ENCODE results near the gene HMHB1.

The HMHB1 gene

GRCh38 chr5:143812085-143812705 is at the start of gene HMHB1:
TSS of gene HMHB1 (plus strand) at chr5:143812161.
- DNase-seq (ENCODE audit: low read depth in 2 of 2): no peak

GRCh38 chr5:143762636-143763220 is 49.2 kb upstream of the HMHB1 start:
- DNase-seq (ENCODE audit: low read depth in 2 of 2): no peak

GRCh38 chr5:143767162-143767561 is 44.8 kb upstream of the HMHB1 start:
- no peak for DNase-seq (ENCODE audit: low read depth in 2 of 2)

- DNase-seq (ENCODE audit: low read depth in 2 of 2): no peak
These were observed 42.8 kb upstream of the HMHB1 start for GRCh38 chr5:143769026-143769786.

- DNase-seq (ENCODE audit: low read depth in 2 of 2): no peak
These were observed 41.5 kb upstream of the HMHB1 start for GRCh38 chr5:143770450-143770849.

GRCh38 chr5:143771189-143771588 is 40.8 kb upstream of the HMHB1 start:
- DNase-seq (ENCODE audit: low read depth in 2 of 2): no peak

GRCh38 chr5:143771602-143772001 is 40.4 kb upstream of the HMHB1 start:
- DNase-seq (ENCODE audit: low read depth in 2 of 2): no peak

- DNase-seq (ENCODE audit: low read depth in 2 of 2): no peak
These were observed 39.3 kb upstream of the HMHB1 start for GRCh38 chr5:143772621-143773020.

- no peak for DNase-seq (ENCODE audit: low read depth in 2 of 2)
These were observed 36.7 kb upstream of the HMHB1 start for GRCh38 chr5:143775258-143775657.

GRCh38 chr5:143776951-143777350 is 35.0 kb upstream of the HMHB1 start:
- DNase-seq (ENCODE audit: low read depth in 2 of 2): no peak

- DNase-seq (ENCODE audit: low read depth in 2 of 2): no peak
These were observed 32.5 kb upstream of the HMHB1 start for GRCh38 chr5:143779506-143779905.

GRCh38 chr5:143781993-143782520 is 29.9 kb upstream of the HMHB1 start:
- no peak for DNase-seq (ENCODE audit: low read depth in 2 of 2)

GRCh38 chr5:143782588-143783386 is 29.2 kb upstream of the HMHB1 start:
- DNase-seq (ENCODE audit: low read depth in 2 of 2): no peak

GRCh38 chr5:143788401-143788800 is 23.6 kb upstream of the HMHB1 start:
- no peak for DNase-seq (ENCODE audit: low read depth in 2 of 2)

- DNase-seq (ENCODE audit: low read depth in 2 of 2): no peak
These were observed 21.4 kb upstream of the HMHB1 start for GRCh38 chr5:143790457-143791112.

- no peak for DNase-seq (ENCODE audit: low read depth in 2 of 2)
These were observed 19.9 kb upstream of the HMHB1 start for GRCh38 chr5:143791848-143792731.

- DNase-seq (ENCODE audit: low read depth in 2 of 2): no peak
These were observed 18.7 kb upstream of the HMHB1 start for GRCh38 chr5:143793249-143793648.

GRCh38 chr5:143796125-143796524 is 15.8 kb upstream of the HMHB1 start:
- DNase-seq (ENCODE audit: low read depth in 2 of 2): no peak

GRCh38 chr5:143796753-143797152 is 15.2 kb upstream of the HMHB1 start:
- DNase-seq (ENCODE audit: low read depth in 2 of 2): no peak

GRCh38 chr5:143800715-143801114 is 11.2 kb upstream of the HMHB1 start:
- DNase-seq (ENCODE audit: low read depth in 2 of 2): no peak
